ENCODE measurements around the gene CYP24A1. TPM values are rescaled to one million over a fixed set of nuclear protein-coding genes. Genes with fewer than 3 reads are reported as not detected.
A peak's percentile ranks its signal among the peaks of the same experiment; 100 is the strongest.

CYP24A1 gene
- total RNA-seq, 1 donor from 2014 or later: 5.9 TPM

- Histone ChIP-seq H3K4me1 (no peaks in the 10 kb centered on the region), H3K27ac (no peak overlapping the region), H3K9me3 (no peaks in the 10 kb centered on the region), H3K36me3 (no peaks in the 10 kb centered on the region), H3K4me3 (no peak overlapping the region), H3K27me3 (no peaks in the 10 kb centered on the region)
- TF ChIP-seq POLR2A (IDR thresholded peaks at IDR 0.05): no peak
- DNase-seq (ENCODE audit: extremely low spot score in 2 of 2): peak in 1 of 2 donors; percentile 75
- intact Hi-C loops (cut with DNase I): no loop called here
Observed at GRCh38 chr20:54201268-54201846, 27.6 kb upstream of the CYP24A1 start.

GRCh38 chr20:54200487-54201267 is 26.9 kb upstream of the CYP24A1 start:
- Histone ChIP-seq H3K36me3 (no peaks in the 10 kb centered on the region), H3K27me3 (no peaks in the 10 kb centered on the region), H3K9me3 (no peaks in the 10 kb centered on the region), H3K27ac (no peak overlapping the region), H3K4me3 (no peak overlapping the region), H3K4me1 (no peaks in the 10 kb centered on the region)
- peak in 1 of 2 donors; percentile 52 for DNase-seq (ENCODE audit: extremely low spot score in 2 of 2)
- TF ChIP-seq POLR2AphosphoS5 (IDR thresholded peaks at IDR 0.05; ENCODE audit: insufficient read depth in 1 of 2, low read depth in 1 of 2): no peak
- no peak for TF ChIP-seq CTCF (IDR thresholded peaks at IDR 0.05)
- no peak for TF ChIP-seq POLR2A (IDR thresholded peaks at IDR 0.05)
- intact Hi-C loops (cut with DNase I): no loop called here

- Histone ChIP-seq H3K36me3 (no peaks in the 10 kb centered on the region), H3K27me3 (no peaks in the 10 kb centered on the region), H3K9me3 (no peaks in the 10 kb centered on the region), H3K4me3 (no peak overlapping the region), H3K4me1 (no peaks in the 10 kb centered on the region), H3K27ac (no peak overlapping the region)
- TF ChIP-seq POLR2A (IDR thresholded peaks at IDR 0.05) (no peak), CTCF (IDR thresholded peaks at IDR 0.05) (peak; percentile 60 to 85 (median 82))
- DNase-seq (ENCODE audit: extremely low spot score in 2 of 2): peak in 1 of 2 donors; percentile 88
- intact Hi-C loops (cut with DNase I): loop anchor here (10.0 kb wide), 1 partner anchor 95 kb away; no protein-coding TSS in a partner anchor
Observed at GRCh38 chr20:54199721-54200176, 26.0 kb upstream of the CYP24A1 start.

GRCh38 chr20:54199283-54199682 is 25.5 kb upstream of the CYP24A1 start:
- no peaks in the 10 kb centered on the region for H3K36me3 ChIP-seq
- DNase-seq (ENCODE audit: extremely low spot score in 2 of 2): no peak
- TF ChIP-seq CTCF (IDR thresholded peaks at IDR 0.05) (no peak), POLR2A (IDR thresholded peaks at IDR 0.05) (no peak), POLR2AphosphoS5 (IDR thresholded peaks at IDR 0.05; ENCODE audit: insufficient read depth in 1 of 2, low read depth in 1 of 2) (no peak)
- no peaks in the 10 kb centered on the region for H3K9me3 ChIP-seq
- H3K27ac ChIP-seq: no peak overlapping the region
- H3K27me3 ChIP-seq: no peaks in the 10 kb centered on the region
- intact Hi-C loops (cut with DNase I): loop anchor here (10.0 kb wide), 1 partner anchor 94 kb away; no protein-coding TSS in a partner anchor
- no peaks in the 10 kb centered on the region for H3K4me1 ChIP-seq
- no peak overlapping the region for H3K4me3 ChIP-seq

GRCh38 chr20:54197621-54198604 is 24.1 kb upstream of the CYP24A1 start:
- TF ChIP-seq POLR2AphosphoS5 (IDR thresholded peaks at IDR 0.05; ENCODE audit: insufficient read depth in 1 of 2, low read depth in 1 of 2) (no peak), CTCF (IDR thresholded peaks at IDR 0.05) (peak in 1 of 3 experiments; percentile 19)
- intact Hi-C loops (cut with DNase I): loop anchor here (10.0 kb wide), 1 partner anchor 93 kb away; no protein-coding TSS in a partner anchor

More at GRCh38 chr20:54197621-54198604, 24.1 kb upstream of the CYP24A1 start:
- no peaks in the 10 kb centered on the region for H3K27me3 ChIP-seq
- H3K4me1 ChIP-seq: no peaks in the 10 kb centered on the region
- H3K9me3 ChIP-seq: no peaks in the 10 kb centered on the region
- H3K4me3 ChIP-seq: no peak overlapping the region
- no peaks in the 10 kb centered on the region for H3K36me3 ChIP-seq
- DNase-seq (ENCODE audit: extremely low spot score in 2 of 2): no peak
- H3K27ac ChIP-seq: no peak overlapping the region
